H1 (cell line): ENCODE measurements around the gene ADIRF. TPM values are rescaled to one million over a fixed set of nuclear protein-coding genes. Genes with fewer than 3 reads are reported as not detected.

Experiments
- SUZ12 ChIP-seq: fragments of 200-600 bp; sonication (generic); IDR thresholded peaks from 2 replicates; pipeline ENCODE4 v1.6.1; 2012; ENCODE audit warnings: mild to moderate bottlenecking, inconsistent platforms, low read length, moderate library complexity, mixed read lengths
- polyA plus RNA-seq, 7 experiments: library from polyadenylated mRNA; depleted of rRNA in 3 of 7; stranded (reverse) in 5 of 7; unstranded in 2 of 7; fragments of >200 nt in 5 of 7; fragments of 200-250 nt in 2 of 7; gene quantifications; 1 replicate in 5 of 7; 2 replicates in 1 of 7; 4 replicates in 1 of 7; pipeline versions ENCODE4 v1.2.1 to v1.2.3, GENCODE V29; 2011 to 2013; ENCODE audit warnings: missing spikeins in 2 of 7, mixed read lengths in 2 of 7
- total RNA-seq: library from RNA; stranded (reverse); fragmentation: NEBNext Ultra II Directional; extraction: Animal tissue kit (Norgen Biotek cat#: 25700); gene quantifications from 2 replicates; pipeline ENCODE4 v1.2.1, GENCODE V29; 2021

The ADIRF gene
- total and polyA plus RNA-seq, 2 of the 8 experiments (the other 6 are each of a cell fraction or from before 2014, with no cell fraction given) = not detected

DNA sequence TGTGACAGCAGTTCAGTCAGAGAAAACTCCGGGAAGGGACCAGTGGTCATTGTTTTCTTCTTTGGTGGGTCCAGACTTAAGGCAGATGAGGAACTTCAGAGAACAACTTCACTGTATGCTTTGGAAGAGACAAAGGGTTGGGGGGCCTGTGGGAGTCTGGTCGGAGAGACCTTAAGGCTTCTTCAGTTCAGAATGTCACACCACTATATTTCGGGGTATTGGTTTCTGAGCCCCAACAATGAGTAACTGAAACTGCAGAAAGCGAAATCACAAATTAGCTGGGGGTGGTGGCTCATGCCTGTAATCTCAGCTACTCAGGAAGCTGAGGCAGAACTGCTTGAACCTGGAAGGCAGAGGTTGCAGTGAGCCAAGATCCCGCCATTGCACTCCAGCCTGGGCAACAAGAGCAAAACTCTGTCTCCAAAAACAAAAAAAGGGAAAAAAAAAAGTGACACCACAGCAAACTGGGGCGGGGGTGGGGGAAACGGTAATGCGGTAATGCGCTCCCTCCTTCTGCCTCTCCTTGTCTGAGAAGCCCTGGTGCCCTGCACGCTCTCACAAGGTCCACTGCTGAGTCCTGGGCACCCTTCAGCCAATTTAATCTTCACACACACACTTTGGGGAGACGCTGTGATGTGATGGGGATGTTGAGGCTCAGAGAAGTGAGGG, 2.2 kb upstream of the ADIRF start (continued):
- no peak for TF ChIP-seq SUZ12
